ENCODE data around the gene COQ9.

DNA sequence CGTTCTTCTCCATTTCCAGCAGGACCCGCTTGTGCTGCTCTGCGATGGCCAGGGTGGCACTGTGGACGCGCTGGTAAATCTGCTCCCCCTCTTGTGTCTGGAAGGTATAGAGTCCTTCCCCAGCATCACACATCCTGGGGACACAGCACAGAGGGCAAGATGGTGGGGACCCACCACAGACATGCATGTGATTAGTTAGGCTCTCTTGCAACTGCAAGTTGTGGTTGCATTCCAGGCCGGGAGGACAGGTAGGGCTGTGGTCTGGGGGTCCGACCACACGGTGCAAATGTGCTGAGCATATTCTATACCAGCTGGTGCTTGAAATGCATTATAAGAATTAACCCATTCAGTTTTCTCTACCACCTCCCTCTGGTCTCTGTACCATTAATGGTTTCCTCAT lies 26.6 kb downstream of the COQ9 start:
- TF ChIP-seq ARNTL (CRISPR knock-in tag; IDR thresholded peaks at IDR 0.05; ENCODE audit: borderline replicate concordance, low read depth) (no peak), ZNF565 (CRISPR knock-in tag; conservative IDR thresholded peaks at IDR 0.05; ENCODE audit: low read depth) (no peak), ZNF8 (CRISPR knock-in tag; IDR thresholded peaks at IDR 0.05) (no peak), TCF4 (CRISPR knock-in tag; IDR thresholded peaks at IDR 0.05; ENCODE audit: borderline replicate concordance) (no peak), ZFP3 (CRISPR knock-in tag; IDR thresholded peaks at IDR 0.05) (no peak), SNAI2 (CRISPR knock-in tag; IDR thresholded peaks at IDR 0.05) (no peak), BACH2 (CRISPR knock-in tag; IDR thresholded peaks at IDR 0.05; ENCODE audit: borderline replicate concordance) (no peak), ZFP30 (CRISPR knock-in tag; IDR thresholded peaks at IDR 0.05) (no peak), ESRRG (CRISPR knock-in tag; IDR thresholded peaks at IDR 0.05) (no peak), PPARA (CRISPR knock-in tag; IDR thresholded peaks at IDR 0.05; ENCODE audit: borderline replicate concordance) (no peak), OSR1 (CRISPR knock-in tag; IDR thresholded peaks at IDR 0.05) (no peak)
- TF ChIP-seq, protein P1, sequence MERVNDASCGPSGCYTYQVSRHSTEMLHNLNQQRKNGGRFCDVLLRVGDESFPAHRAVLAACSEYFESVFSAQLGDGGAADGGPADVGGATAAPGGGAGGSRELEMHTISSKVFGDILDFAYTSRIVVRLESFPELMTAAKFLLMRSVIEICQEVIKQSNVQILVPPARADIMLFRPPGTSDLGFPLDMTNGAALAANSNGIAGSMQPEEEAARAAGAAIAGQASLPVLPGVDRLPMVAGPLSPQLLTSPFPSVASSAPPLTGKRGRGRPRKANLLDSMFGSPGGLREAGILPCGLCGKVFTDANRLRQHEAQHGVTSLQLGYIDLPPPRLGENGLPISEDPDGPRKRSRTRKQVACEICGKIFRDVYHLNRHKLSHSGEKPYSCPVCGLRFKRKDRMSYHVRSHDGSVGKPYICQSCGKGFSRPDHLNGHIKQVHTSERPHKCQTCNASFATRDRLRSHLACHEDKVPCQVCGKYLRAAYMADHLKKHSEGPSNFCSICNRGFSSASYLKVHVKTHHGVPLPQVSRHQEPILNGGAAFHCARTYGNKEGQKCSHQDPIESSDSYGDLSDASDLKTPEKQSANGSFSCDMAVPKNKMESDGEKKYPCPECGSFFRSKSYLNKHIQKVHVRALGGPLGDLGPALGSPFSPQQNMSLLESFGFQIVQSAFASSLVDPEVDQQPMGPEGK (CRISPR knock-in tag; IDR thresholded peaks at IDR 0.05; ENCODE audit: borderline replicate concordance) = no peak

All from SK-N-SH treated with all-trans-retinoic acid at 6 μM for 48 hours (cell line).